Measurements from ENCODE around the gene SAP30BP. TPM values are rescaled to one million over a fixed set of nuclear protein-coding genes. Genes with fewer than 3 reads are reported as not detected.

SAP30BP gene
- total and polyA plus RNA-seq, 2 of the 13 experiments (the other 11 are each of a cell fraction or from before 2014, with no cell fraction given) = 67.7 to 99.4 TPM

DNA sequence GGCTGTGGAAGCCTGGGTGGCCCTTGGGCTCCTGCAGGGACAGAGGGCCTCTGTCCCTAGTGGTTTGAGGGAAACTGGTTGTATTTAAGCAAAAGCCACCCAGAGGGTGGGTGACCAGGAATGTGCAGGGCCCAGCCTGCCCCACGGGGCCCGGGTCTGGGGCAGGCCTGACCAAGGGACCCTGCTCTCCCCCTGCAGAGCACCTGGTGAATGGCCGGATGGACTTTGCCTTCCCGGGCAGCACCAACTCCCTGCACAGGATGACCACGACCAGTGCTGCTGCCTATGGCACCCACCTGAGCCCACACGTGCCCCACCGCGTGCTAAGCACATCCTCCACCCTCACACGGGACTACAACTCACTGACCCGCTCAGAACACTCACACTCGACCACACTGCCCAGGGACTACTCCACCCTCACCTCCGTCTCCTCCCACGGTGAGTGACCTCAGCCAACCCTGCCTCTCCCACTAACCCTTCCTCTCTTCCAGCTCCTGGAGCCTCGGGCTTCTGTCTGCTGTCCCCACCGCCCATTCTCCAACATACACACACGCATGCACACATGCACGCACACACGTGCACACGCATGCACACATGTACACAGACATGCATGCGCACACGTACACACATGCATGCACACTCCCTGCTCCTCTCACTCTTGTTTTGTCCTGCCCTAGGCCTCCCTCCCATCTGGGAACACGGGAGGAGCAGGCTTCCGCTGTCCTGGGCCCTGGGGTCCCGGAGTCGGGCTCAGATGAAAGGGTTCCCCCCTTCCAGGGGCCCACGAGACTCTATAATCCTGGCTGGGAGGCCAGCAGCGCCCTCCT lies 87.5 kb downstream of the SAP30BP start (continued):
- peak; percentile 81 for TF ChIP-seq ZNF883 (CRISPR knock-in tag; IDR thresholded peaks at IDR 0.05; ENCODE audit: not compliant biosample characterization)
- TF ChIP-seq, protein P1, sequence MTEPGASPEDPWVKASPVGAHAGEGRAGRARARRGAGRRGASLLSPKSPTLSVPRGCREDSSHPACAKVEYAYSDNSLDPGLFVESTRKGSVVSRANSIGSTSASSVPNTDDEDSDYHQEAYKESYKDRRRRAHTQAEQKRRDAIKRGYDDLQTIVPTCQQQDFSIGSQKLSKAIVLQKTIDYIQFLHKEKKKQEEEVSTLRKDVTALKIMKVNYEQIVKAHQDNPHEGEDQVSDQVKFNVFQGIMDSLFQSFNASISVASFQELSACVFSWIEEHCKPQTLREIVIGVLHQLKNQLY (CRISPR knock-in tag; IDR thresholded peaks at IDR 0.05) = peak; percentile 76; the same call in 1 of the 2 replicates
- no peak for TF ChIP-seq IKZF1 (IDR thresholded peaks at IDR 0.05)
- TF ChIP-seq, protein P2, sequence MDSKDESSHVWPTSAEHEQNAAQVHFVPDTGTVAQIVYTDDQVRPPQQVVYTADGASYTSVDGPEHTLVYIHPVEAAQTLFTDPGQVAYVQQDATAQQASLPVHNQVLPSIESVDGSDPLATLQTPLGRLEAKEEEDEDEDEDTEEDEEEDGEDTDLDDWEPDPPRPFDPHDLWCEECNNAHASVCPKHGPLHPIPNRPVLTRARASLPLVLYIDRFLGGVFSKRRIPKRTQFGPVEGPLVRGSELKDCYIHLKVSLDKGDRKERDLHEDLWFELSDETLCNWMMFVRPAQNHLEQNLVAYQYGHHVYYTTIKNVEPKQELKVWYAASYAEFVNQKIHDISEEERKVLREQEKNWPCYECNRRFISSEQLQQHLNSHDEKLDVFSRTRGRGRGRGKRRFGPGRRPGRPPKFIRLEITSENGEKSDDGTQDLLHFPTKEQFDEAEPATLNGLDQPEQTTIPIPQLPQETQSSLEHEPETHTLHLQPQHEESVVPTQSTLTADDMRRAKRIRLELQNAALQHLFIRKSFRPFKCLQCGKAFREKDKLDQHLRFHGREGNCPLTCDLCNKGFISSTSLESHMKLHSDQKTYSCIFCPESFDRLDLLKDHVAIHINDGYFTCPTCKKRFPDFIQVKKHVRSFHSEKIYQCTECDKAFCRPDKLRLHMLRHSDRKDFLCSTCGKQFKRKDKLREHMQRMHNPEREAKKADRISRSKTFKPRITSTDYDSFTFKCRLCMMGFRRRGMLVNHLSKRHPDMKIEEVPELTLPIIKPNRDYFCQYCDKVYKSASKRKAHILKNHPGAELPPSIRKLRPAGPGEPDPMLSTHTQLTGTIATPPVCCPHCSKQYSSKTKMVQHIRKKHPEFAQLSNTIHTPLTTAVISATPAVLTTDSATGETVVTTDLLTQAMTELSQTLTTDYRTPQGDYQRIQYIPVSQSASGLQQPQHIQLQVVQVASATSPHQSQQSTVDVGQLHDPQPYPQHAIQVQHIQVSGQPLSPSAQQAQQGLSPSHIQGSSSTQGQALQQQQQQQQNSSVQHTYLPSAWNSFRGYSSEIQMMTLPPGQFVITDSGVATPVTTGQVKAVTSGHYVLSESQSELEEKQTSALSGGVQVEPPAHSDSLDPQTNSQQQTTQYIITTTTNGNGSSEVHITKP (CRISPR knock-in tag; IDR thresholded peaks at IDR 0.05; ENCODE audit: low read depth) = peak; percentile 88
- TF ChIP-seq ZNF567 (CRISPR knock-in tag; IDR thresholded peaks at IDR 0.05; ENCODE audit: borderline replicate concordance) = peak; percentile 91; the same call in 1 of the 2 replicates
- no peak for TF ChIP-seq NFE2L2 (IDR thresholded peaks at IDR 0.05; ENCODE audit: low read length)
- peak; percentile 23; the same call in 1 of the 2 replicates for TF ChIP-seq SP4 (CRISPR knock-in tag; IDR thresholded peaks at IDR 0.05)
- TF ChIP-seq ZNF354B (CRISPR knock-in tag; IDR thresholded peaks at IDR 0.05) = no peak; the same call in 1 of the 2 replicates
- TF ChIP-seq ZNF841 (CRISPR knock-in tag; IDR thresholded peaks at IDR 0.05; ENCODE audit: borderline replicate concordance) = no peak
- TF ChIP-seq, protein P3, sequence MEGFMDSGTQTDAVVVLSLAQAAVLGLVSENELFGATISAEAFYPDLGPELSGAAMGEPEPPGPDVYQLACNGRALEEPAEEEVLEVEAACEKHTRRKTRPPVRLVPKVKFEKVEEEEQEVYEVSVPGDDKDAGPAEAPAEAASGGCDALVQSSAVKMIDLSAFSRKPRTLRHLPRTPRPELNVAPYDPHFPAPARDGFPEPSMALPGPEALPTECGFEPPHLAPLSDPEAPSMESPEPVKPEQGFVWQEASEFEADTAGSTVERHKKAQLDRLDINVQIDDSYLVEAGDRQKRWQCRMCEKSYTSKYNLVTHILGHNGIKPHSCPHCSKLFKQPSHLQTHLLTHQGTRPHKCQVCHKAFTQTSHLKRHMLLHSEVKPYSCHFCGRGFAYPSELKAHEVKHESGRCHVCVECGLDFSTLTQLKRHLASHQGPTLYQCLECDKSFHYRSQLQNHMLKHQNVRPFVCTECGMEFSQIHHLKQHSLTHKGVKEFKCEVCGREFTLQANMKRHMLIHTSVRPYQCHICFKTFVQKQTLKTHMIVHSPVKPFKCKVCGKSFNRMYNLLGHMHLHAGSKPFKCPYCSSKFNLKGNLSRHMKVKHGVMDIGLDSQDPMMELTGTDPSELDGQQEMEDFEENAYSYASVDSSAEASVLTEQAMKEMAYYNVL (CRISPR knock-in tag; IDR thresholded peaks at IDR 0.05; ENCODE audit: borderline replicate concordance) = no peak
- TF ChIP-seq, protein P4, sequence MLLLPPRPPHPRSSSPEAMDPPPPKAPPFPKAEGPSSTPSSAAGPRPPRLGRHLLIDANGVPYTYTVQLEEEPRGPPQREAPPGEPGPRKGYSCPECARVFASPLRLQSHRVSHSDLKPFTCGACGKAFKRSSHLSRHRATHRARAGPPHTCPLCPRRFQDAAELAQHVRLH (CRISPR knock-in tag; IDR thresholded peaks at IDR 0.05; ENCODE audit: borderline replicate concordance, low read depth) = peak; percentile 89; the same call in 1 of the 2 replicates
- no peak for TF ChIP-seq PLRG1 (conservative IDR thresholded peaks at IDR 0.05)
- no peak for TF ChIP-seq FOSL1 (CRISPR knock-in tag; IDR thresholded peaks at IDR 0.05; ENCODE audit: borderline replicate concordance)
- TF ChIP-seq, protein P5, sequence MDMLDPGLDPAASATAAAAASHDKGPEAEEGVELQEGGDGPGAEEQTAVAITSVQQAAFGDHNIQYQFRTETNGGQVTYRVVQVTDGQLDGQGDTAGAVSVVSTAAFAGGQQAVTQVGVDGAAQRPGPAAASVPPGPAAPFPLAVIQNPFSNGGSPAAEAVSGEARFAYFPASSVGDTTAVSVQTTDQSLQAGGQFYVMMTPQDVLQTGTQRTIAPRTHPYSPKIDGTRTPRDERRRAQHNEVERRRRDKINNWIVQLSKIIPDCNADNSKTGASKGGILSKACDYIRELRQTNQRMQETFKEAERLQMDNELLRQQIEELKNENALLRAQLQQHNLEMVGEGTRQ (IDR thresholded peaks at IDR 0.05; ENCODE audit: low read depth, low read length) = peak; percentile 54
- TF ChIP-seq, protein P5 (CRISPR knock-in tag; IDR thresholded peaks at IDR 0.05; ENCODE audit: borderline replicate concordance) = peak; percentile 80
- no peak for TF ChIP-seq ZBTB1 (CRISPR knock-in tag; IDR thresholded peaks at IDR 0.05; ENCODE audit: borderline replicate concordance)
- no peak for TF ChIP-seq PAF1 (CRISPR knock-in tag; IDR thresholded peaks at IDR 0.05)
- TF ChIP-seq NFE2 (CRISPR knock-in tag; IDR thresholded peaks at IDR 0.05) = no peak
- TF ChIP-seq ZNF263 (CRISPR knock-in tag; IDR thresholded peaks at IDR 0.05) = peak; percentile 45; the same call in 1 of the 2 replicates
- peak; percentile 92 for TF ChIP-seq ZBTB38 (CRISPR knock-in tag; IDR thresholded peaks at IDR 0.05)
- no peak for TF ChIP-seq ZNF367 (CRISPR knock-in tag; IDR thresholded peaks at IDR 0.05; ENCODE audit: borderline replicate concordance)
- peak; percentile 96 for TF ChIP-seq HNRNPL (IDR thresholded peaks at IDR 0.05; ENCODE audit: low read depth, low read length)
